Esophagus muscularis mucosa (tissue), 4 donors: ENCODE measurements around the gene PODXL2.

ENCODE experiments used
- EP300 ChIP-seq: sonication (generic); formaldehyde crosslinking; IDR thresholded peaks from one replicate; pipeline ENCODE4 v1.6.1; 2017; ENCODE audit warnings: antibody characterized with exemption
- POLR2A ChIP-seq: fragments of 450-650 bp; IDR thresholded peaks from one replicate; pipeline ENCODE4 v1.6.1; 2017; ENCODE audit warnings: antibody characterized with exemption, moderate library complexity, mild to moderate bottlenecking, low read depth
- POLR2AphosphoS5 ChIP-seq, 2 donors: sonication (generic); formaldehyde crosslinking; IDR thresholded peaks; one replicate each; pipeline ENCODE4 v1.6.1; 2017; ENCODE audit warnings: antibody characterized with exemption in 2 of 2
- TF ChIP-seq, protein P1 (sequence below), 3 experiments: fragments of 200-600 bp in 2 of 3; fragments of 450-650 bp in 1 of 3; sonication (generic) in 2 of 3; IDR thresholded peaks; one replicate each; pipeline ENCODE4 v1.5.1; 2017 to 2019; ENCODE audit warnings: antibody characterized with exemption in 3 of 3, mild to moderate bottlenecking in 2 of 3, moderate library complexity in 1 of 3

DNA sequence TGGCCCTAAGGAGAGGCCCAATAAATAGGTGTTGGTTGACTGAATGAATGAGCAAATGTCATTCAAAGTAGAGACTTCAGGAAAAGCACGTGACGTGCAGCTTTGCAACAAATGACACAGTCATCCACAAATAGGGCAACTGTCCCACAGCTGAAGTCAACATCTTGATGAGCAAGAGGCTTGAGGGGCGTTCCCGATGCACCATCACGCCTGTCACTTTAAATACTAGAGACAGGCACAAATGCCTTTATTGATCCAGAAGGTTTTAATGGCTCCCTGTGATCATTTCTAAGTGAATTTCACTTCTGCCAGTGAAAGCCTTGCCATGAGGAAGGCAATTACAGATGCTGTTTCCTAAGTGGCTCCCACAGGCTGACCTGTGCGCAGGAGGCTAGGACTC is 87.4 kb downstream of the PODXL2 start:
- no peak for TF ChIP-seq EP300
- TF ChIP-seq, protein P1, sequence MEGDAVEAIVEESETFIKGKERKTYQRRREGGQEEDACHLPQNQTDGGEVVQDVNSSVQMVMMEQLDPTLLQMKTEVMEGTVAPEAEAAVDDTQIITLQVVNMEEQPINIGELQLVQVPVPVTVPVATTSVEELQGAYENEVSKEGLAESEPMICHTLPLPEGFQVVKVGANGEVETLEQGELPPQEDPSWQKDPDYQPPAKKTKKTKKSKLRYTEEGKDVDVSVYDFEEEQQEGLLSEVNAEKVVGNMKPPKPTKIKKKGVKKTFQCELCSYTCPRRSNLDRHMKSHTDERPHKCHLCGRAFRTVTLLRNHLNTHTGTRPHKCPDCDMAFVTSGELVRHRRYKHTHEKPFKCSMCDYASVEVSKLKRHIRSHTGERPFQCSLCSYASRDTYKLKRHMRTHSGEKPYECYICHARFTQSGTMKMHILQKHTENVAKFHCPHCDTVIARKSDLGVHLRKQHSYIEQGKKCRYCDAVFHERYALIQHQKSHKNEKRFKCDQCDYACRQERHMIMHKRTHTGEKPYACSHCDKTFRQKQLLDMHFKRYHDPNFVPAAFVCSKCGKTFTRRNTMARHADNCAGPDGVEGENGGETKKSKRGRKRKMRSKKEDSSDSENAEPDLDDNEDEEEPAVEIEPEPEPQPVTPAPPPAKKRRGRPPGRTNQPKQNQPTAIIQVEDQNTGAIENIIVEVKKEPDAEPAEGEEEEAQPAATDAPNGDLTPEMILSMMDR (IDR thresholded peaks at IDR 0.05): no peak
- TF ChIP-seq POLR2A: no peak
- TF ChIP-seq POLR2AphosphoS5 (IDR thresholded peaks at IDR 0.05): no peak
